Nephron (organoid): ENCODE data around the gene NCAPD3.

ENCODE experiments used
- H3K27ac Mint-ChIP-seq, 3 experiments: 2 replicates each; pipeline ENCODE4 v1.8.0; 2020; ENCODE audit warnings: mixed read lengths in 3 of 3, mild to moderate bottlenecking in 2 of 3, moderate library complexity in 1 of 3
- H3K27me3 Mint-ChIP-seq: 2 replicates; pipeline ENCODE4 v1.8.0; 2021; ENCODE audit warnings: low read depth, mild to moderate bottlenecking, moderate library complexity, mixed read lengths
- H3K36me3 Mint-ChIP-seq: 2 replicates; pipeline ENCODE4 v1.8.0; 2020; ENCODE audit warnings: low read depth, mixed read lengths
- H3K4me1 Mint-ChIP-seq: 2 replicates; pipeline ENCODE4 v1.8.0; 2020; ENCODE audit warnings: mixed read lengths
- H3K4me3 Mint-ChIP-seq, 3 experiments: 2 replicates each; pipeline ENCODE4 v1.8.0; 2020; ENCODE audit warnings: mild to moderate bottlenecking in 3 of 3, mixed read lengths in 3 of 3, moderate library complexity in 2 of 3
- H3K9me3 Mint-ChIP-seq: 2 replicates; pipeline ENCODE4 v1.8.0; 2020; ENCODE audit warnings: mixed read lengths
- CTCF ChIP-seq, 3 experiments: fragments of 200-600 bp; sonication (generic); IDR thresholded peaks; one replicate each; pipeline ENCODE4 v1.5.0; 2021; ENCODE audit warnings: antibody characterized with exemption in 3 of 3; ENCODE audit not compliant: unreplicated experiment in 3 of 3

The NCAPD3 gene

DNA sequence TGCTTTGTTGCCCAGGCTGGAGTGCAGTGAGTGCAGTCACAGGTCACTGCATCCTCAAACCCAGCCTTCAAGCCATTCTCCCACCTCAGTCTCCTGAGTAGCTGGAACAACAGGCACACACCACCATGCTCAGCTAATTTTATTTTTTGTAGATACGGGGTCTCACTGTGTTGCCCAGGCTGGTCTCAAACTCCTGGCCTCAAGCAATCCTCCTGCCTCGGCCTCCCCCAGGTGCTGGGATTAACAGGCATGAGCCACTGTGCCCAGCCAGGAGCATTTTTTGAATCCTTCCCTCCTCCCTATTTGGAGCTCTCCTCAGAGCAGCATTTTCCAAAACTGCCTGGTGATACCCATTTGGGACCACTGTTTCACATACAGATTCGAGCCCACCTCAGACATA, 77.2 kb downstream of the NCAPD3 start:
- no peaks in the 10 kb centered on the region for H3K27me3 Mint-ChIP-seq
- no peak overlapping the region for H3K27ac Mint-ChIP-seq
- H3K4me3 Mint-ChIP-seq: no peak overlapping the region
- H3K4me1 Mint-ChIP-seq: no peaks in the 10 kb centered on the region
- no peak for TF ChIP-seq CTCF (IDR thresholded peaks at IDR 0.05; ENCODE audit: unreplicated experiment in 3 of 3)
- H3K9me3 Mint-ChIP-seq: no peaks in the 10 kb centered on the region
- H3K36me3 Mint-ChIP-seq: peaks cover 80% of the 10 kb centered on the region

GRCh38 chr11:134145715-134146114, 78.1 kb downstream of the NCAPD3 start:
- no peak for TF ChIP-seq CTCF (IDR thresholded peaks at IDR 0.05; ENCODE audit: unreplicated experiment in 3 of 3)
- no peaks in the 10 kb centered on the region for H3K4me1 Mint-ChIP-seq
- no peaks in the 10 kb centered on the region for H3K27me3 Mint-ChIP-seq
- no peak overlapping the region for H3K27ac Mint-ChIP-seq
- H3K9me3 Mint-ChIP-seq: no peaks in the 10 kb centered on the region
- peaks cover 80% of the 10 kb centered on the region for H3K36me3 Mint-ChIP-seq
- H3K4me3 Mint-ChIP-seq: no peak overlapping the region

- H3K4me1 Mint-ChIP-seq: peaks cover 1% of the 10 kb centered on the region
- TF ChIP-seq CTCF (IDR thresholded peaks at IDR 0.05; ENCODE audit: unreplicated experiment in 3 of 3): no peak
- H3K27me3 Mint-ChIP-seq: no peaks in the 10 kb centered on the region
- no peak overlapping the region for H3K27ac Mint-ChIP-seq
- H3K4me3 Mint-ChIP-seq: no peak overlapping the region
- no peaks in the 10 kb centered on the region for H3K9me3 Mint-ChIP-seq
- H3K36me3 Mint-ChIP-seq: peaks cover 81% of the 10 kb centered on the region
Observed at GRCh38 chr11:134144744-134145143, 79.0 kb downstream of the NCAPD3 start.

DNA sequence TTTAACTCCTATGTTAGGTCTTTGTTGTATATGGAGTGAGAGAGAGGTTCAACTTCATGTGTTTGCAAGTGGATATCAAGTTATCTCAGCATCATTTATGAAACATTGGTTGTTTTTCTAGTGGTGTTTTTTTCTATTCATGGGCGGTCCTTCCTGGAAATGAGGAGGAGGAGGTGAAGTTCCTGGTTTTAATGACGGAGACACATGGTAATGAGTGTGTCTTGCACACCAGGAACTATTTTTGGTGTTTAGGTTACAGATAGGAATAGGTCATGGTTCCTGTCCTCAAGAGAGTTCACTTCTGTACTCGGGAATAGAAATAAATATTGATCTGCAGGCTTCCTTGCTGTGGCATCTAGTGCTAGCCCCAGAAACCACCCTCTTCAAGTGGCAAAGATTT, 80.0 kb downstream of the NCAPD3 start:
- Mint-ChIP-seq H3K27ac (no peak overlapping the region), H3K36me3 (peaks cover 74% of the 10 kb centered on the region), H3K27me3 (no peaks in the 10 kb centered on the region), H3K4me3 (no peak overlapping the region), H3K9me3 (no peaks in the 10 kb centered on the region), H3K4me1 (peaks cover 9% of the 10 kb centered on the region)
- TF ChIP-seq CTCF (IDR thresholded peaks at IDR 0.05; ENCODE audit: unreplicated experiment in 3 of 3): no peak

DNA sequence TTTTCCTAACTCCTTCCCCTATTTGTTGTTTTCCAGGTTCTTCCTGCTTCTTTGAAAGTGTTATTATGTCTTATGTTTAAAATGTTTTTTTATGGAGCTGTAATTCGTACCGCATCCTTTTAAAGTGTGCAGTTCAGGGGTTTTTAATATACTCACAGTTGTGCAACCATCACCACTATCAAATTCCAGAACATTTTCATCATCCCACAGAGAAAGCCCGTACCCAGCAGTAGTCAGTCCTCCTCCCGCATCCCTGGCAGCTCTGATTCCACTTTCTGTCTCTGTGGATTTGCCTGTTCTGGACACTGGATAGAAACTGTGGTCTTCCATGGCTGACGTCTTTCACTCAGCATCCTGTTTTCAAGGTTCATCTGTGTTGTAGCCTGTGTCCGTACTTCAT, 81.2 kb downstream of the NCAPD3 start:
- Mint-ChIP-seq H3K27me3 (no peaks in the 10 kb centered on the region), H3K9me3 (no peaks in the 10 kb centered on the region), H3K36me3 (peaks cover 67% of the 10 kb centered on the region), H3K4me1 (peaks cover 9% of the 10 kb centered on the region), H3K27ac (no peak overlapping the region), H3K4me3 (no peak overlapping the region)
- TF ChIP-seq CTCF (IDR thresholded peaks at IDR 0.05; ENCODE audit: unreplicated experiment in 3 of 3): no peak

DNA sequence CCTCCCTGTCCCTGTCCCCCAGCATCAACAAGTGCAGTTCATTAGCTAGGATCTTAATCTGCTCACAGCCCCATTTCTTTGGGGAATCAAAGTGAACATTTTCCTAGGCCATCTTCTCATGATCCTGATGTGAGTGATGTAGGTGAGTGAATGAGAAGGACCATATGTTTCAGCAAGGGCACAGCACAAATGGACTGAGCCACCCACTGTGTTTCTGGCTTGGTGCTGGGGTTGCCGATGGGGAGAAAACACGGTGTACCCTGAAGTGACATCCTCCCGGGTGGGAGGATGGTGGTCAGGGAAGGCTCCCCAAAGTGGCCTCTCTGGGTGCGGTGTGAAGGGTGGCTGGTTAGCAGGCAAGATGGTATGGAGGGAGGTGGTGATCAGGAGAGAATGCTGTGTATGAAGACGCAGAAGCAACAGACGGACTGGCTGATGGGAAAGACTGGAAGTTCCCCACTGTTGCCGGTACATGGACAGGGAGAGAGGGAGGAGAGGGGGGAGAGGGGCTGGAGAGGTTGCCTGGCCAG, 82.7 kb downstream of the NCAPD3 start:
- Mint-ChIP-seq H3K36me3 (peaks cover 65% of the 10 kb centered on the region), H3K27me3 (no peaks in the 10 kb centered on the region)
- no peak for TF ChIP-seq CTCF (IDR thresholded peaks at IDR 0.05; ENCODE audit: unreplicated experiment in 3 of 3)

More for the DNA sequence above, 82.7 kb downstream of the NCAPD3 start:
- no peak overlapping the region for H3K27ac Mint-ChIP-seq
- H3K4me3 Mint-ChIP-seq: no peak overlapping the region
- peaks cover 9% of the 10 kb centered on the region for H3K4me1 Mint-ChIP-seq
- peaks cover 6% of the 10 kb centered on the region for H3K9me3 Mint-ChIP-seq
